ENCODE results near the gene TTC13.

- TF ChIP-seq SRF (IDR thresholded peaks at IDR 0.05; ENCODE audit: low read depth) (no peak), CTCF (IDR thresholded peaks at IDR 0.05 in 2 of 3, conservative IDR thresholded peaks at IDR 0.05 in 1 of 3; ENCODE audit: borderline replicate concordance in 1 of 3, insufficient read depth in 1 of 3, low read depth in 2 of 3, low read length in 2 of 3) (no peak), TCF7L2 (IDR thresholded peaks at IDR 0.05; ENCODE audit: borderline replicate concordance, extremely low read depth, insufficient read depth, insufficient read length) (no peak), MAX (IDR thresholded peaks at IDR 0.05) (no peak), CEBPB (IDR thresholded peaks at IDR 0.05; ENCODE audit: low read depth) (no peak), SP1 (IDR thresholded peaks at IDR 0.05; ENCODE audit: low read depth) (no peak), EZH2phosphoT487 (IDR thresholded peaks at IDR 0.05; ENCODE audit: borderline replicate concordance) (no peak), POLR2A (IDR thresholded peaks at IDR 0.05; ENCODE audit: borderline replicate concordance, extremely low read depth, insufficient read depth, insufficient read length) (no peak), ZNF274 (IDR thresholded peaks at IDR 0.05; ENCODE audit: low read depth, low read length) (no peak), EZH2 (IDR thresholded peaks at IDR 0.05) (no peak), ZFX (IDR thresholded peaks at IDR 0.05) (no peak), POLR2AphosphoS5 (IDR thresholded peaks at IDR 0.05; ENCODE audit: low read depth, low read length) (no peak), FOSL1 (IDR thresholded peaks at IDR 0.05; ENCODE audit: low read depth) (no peak), ELF1 (IDR thresholded peaks at IDR 0.05; ENCODE audit: borderline replicate concordance, low read depth) (no peak)
Measured at GRCh38 chr1:231016966-231017365, 38.3 kb upstream of the TTC13 start.
